HTR-8/SVneo (cell line): ENCODE results near the gene PHLDB2.

Source experiments
- DNase-seq: peaks from one replicate; pipeline ENCODE4 v3.0.0; 2011; ENCODE audit warnings: low spot score, mixed read lengths; ENCODE audit not compliant: insufficient read length
- FAIRE-seq: peaks from 2 replicates; lab custom pipeline; 2011; peaks lifted over from hg19 to GRCh38; lab: Jason Lieb, UNC

The PHLDB2 gene

DNA sequence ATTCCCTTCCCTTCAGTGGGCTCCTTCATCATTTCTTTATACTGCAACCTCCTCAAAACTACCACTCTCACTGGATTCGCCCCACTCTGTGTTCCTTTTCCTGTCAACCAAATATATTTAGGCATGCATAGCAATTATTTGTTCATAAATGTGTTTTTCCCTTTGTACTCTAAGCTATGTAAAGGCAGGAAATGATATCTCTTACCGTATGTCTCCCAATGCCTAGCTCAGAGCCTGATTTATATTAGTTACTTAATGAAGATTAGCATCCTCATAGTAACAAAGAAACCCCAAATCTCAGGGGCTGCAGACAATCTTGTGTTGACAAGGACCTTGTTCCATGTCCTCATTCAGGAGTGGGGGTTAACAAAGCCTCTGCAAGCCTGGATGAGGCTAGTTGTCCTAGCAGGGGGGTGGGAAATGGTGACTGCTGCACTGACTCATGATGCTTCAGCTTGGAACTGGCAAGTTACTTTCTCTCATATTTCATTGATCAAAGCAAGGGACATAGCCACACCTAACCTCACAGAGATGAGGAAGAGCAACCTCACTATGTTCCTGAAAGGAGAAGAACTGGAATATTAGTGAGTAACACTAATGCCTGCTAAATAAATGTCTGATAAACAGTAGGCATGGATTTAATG, 15.2 kb downstream of the PHLDB2 start:
- DNase-seq: no peak
- peak; percentile 4 for FAIRE-seq

DNA sequence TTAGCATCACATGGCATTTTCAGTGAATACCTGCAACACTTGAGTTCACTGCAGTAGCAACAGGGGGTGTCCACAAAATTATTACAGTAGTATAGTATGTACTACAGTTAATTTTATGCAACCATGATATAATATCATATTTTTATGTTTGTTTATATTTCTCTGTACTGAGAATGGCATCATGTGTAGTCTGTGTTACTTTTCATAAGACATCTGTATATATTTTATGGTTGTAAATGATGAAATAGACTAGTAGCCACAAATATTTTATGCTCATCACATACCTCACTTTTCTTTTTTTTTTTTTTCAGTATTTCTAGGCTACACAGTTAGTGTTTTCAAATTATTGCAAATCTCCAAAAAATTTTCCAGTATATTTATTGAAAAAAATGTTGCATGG, 22.4 kb downstream of the PHLDB2 start:
- DNase-seq: no peak
- FAIRE-seq: no peak

DNA sequence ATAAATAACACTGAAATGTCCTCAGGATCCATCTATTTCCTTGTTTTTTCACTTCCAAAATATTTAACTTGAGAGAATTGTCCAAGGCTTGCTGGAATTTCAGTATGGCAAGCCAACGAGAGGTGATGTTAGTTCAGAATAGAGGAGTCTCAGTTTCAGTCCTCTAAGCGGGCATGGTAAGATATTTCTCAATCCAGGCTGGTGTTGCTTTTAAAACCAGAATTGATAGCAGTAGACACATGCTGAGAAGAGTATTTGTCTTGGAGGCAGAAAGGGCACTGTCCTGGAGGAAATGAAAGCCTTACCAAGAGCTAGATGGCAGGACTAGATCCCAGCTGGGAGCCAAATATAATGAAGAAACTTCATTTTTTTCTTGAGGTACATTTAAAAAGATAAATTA, 23.1 kb downstream of the PHLDB2 start:
- FAIRE-seq: no peak
- DNase-seq: no peak

DNA sequence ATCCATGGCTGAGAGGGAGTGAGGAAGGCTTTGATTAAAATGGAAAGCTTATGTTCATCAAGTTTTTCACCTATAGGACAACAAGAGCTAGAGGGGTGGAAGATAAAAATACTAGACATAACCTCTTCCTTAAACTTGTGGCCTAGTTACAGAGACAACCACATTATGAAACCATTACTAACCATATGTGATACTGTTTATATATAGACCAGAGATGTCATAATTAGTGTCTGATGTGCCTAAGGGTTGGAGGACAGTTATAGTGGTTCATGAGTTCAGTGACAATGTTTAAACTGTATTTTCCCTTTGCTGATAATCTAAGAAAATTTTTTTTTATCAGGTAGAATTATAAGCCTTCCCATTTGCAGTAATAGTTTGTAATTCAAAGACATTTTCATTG, 23.7 kb downstream of the PHLDB2 start:
- no peak for DNase-seq
- FAIRE-seq: no peak

DNA sequence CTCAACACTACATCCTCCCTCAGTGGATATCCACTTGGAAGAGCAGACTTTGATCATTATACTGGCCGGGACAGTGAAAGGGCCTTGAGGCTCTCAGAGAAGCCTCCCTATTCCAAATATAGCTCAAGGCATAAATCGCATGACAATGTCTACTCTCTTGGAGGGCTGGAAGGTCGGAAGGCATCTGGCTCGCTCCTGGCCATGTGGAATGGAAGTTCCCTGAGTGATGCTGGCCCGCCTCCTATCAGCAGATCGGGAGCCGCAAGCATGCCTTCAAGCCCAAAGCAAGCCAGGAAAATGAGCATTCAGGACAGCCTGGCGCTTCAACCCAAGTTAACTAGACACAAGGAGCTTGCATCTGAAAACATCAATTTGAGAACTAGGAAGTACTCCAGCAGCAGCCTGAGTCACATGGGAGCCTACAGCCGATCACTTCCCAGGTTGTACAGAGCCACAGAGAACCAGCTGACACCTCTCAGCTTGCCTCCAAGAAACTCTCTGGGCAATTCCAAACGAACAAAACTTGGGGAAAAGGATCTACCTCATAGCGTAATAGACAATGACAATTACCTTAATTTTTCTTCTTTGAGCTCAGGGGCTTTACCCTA, 25.4 kb downstream of the PHLDB2 start:
- FAIRE-seq: no peak

DNA sequence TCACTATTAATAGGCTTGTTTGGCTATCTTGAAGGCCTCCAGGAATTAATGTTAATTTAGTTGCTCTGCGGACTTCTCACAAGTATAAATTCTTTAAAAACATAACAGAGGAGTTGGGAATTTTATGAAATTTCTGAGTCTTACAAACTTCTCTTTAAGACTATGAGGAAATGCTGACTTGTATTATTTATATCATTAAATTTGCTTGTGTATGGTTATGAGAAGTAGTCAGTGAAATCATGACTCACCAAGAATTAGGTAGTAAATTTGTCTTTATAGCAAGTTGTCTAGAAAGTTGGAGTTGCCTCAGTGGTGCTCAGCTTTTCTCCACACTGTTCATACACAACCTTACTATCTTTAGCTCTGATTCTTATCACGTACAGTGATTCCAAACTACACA, 26.5 kb downstream of the PHLDB2 start:
- DNase-seq (no peak), FAIRE-seq (no peak)

More for the DNA sequence above, 25.4 kb downstream of the PHLDB2 start:
- no peak for DNase-seq

DNA sequence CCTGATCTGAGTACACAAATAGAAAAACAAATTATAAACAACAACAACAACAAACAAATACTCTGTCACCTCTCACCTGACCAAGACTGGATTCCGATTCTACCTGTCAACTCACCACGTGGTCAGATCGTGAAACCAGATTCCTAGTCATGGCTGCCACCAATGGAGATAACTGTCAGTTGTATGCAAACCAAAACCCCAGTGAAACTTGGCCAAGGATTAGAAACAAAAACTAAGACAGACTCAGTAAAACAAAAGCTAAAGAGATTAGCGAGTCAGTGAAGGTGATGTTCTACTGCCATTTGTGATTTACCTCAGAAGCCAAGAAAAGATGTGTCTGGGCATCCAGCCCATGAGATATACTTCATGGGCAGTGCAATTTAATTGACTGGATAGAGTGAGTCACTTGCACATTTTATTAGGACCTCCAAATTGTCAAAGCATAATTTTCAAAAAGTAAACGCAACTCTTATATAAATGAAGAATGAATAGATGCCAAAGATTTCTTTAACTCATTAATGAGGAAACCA, 31.1 kb downstream of the PHLDB2 start:
- DNase-seq (no peak), FAIRE-seq (no peak)

DNA sequence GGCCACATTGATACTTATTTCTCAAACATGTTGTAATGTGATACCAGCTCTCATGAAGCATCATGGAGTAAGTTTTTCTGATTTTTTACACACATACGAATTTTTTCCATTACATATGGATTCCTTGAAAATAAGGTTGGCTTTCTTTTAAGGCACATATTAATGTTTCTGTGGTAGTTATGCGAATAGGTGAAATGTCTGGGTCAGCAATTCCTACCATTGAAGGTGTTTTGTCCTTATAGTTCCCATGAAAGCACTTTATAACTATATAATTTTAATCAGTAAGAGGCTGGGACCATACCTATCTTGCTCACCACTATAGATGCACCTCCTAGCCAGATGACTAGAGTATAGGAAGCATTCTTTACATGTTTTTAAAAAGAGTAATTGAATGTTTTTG, 33.0 kb downstream of the PHLDB2 start:
- DNase-seq (no peak), FAIRE-seq (no peak)

DNA sequence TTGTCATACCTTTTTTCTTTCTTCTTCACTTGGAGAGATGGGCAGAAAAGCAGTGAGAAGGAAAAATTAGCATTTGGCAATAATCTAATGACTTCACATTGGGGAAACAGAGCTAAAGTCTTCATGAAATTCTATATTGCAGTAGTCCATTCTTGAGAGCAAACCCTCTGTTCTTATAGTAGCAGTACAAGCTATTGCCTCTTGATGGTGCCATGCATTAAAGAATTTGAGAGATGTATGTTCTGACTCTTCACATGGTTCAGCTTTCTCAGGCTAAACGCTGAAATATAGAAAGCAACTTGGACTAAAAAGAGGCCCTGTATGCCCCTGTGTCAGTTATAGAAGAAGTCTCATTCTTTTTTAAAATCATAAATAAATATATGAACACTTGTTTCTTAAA, 36.0 kb downstream of the PHLDB2 start:
- FAIRE-seq: no peak
- peak; percentile 42 for DNase-seq

DNA sequence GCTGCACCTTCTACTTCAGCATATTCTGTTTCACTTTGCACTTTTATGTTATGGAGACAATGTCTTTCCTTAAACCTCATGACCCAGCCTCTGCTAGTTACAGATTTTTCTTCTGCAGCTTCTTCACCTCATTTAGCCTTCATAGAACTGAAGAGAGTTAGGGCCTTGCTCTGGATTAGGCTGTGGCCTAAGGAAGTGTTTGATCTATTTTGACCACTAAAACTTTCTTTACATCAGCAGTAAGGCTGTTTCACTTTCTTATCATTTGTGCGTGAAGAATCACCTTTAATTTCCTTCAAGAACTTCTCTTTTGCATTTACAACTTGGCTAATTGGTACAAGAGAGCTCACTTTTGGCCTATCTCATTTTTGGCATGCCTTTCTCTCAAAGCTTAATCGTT, 40.9 kb downstream of the PHLDB2 start:
- DNase-seq (no peak), FAIRE-seq (no peak)

DNA sequence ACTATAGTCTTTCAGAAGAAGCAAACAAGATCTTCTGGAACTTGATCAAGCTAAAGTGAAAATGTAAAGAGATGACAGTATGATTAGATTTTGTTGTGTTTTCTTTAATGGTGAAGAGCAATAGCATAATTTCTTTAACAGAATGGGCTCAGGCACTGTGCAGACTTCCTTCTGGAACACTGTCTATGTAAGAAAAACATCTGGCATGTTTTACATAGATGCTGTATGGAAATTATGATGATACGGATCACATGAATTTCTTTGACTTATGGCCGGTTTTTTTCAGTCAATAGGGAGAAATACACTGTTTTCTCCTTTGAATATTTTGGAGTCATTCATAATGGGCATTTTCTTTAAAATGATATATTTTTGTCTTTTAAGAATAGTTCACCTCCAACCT, 42.6 kb downstream of the PHLDB2 start:
- FAIRE-seq: no peak

DNA sequence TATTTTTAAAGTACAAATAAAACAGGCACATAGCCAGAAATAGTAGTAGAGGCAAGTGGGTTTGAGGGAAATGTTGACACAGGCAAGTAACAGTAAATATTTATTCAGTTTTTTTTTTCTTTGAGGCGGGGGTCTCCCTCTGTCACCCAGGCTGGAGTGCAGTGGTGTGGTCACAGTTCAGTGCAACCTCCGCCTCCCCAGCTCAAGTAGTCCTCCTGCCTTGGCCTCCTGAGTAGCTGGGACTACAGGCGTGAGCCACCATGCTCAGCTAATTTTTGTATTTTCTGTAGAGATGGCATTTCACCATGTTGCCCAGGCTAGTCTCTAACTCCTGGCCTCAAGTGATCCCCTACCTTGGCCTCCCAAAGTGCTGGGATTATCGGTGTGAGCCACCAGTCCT, 43.5 kb downstream of the PHLDB2 start:
- DNase-seq: no peak
- no peak for FAIRE-seq

More for the DNA sequence above, 42.6 kb downstream of the PHLDB2 start:
- no peak for DNase-seq

DNA sequence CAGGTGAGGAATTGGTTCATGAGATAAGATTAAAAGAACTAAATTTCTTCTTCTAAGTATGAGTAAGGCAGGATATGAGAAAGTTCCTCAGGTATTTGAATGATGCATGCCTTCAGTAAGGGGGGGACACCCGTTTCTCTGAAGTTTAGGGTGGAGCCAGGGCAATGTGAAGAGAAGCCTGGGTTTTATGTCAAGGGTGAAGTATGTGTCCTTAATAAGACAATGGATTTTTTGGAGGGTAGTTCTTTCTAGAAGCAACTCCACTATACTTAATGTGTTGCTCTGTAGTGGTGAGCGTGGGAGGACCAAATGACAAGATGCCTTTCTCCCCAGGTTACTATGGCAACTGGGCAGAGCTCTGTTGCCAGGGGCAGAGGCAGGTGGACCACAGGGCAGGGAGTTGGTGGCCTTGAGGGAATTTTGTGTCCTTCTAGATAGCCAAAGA, 44.0 kb downstream of the PHLDB2 start:
- DNase-seq (peak; percentile 64), FAIRE-seq (no peak)

DNA sequence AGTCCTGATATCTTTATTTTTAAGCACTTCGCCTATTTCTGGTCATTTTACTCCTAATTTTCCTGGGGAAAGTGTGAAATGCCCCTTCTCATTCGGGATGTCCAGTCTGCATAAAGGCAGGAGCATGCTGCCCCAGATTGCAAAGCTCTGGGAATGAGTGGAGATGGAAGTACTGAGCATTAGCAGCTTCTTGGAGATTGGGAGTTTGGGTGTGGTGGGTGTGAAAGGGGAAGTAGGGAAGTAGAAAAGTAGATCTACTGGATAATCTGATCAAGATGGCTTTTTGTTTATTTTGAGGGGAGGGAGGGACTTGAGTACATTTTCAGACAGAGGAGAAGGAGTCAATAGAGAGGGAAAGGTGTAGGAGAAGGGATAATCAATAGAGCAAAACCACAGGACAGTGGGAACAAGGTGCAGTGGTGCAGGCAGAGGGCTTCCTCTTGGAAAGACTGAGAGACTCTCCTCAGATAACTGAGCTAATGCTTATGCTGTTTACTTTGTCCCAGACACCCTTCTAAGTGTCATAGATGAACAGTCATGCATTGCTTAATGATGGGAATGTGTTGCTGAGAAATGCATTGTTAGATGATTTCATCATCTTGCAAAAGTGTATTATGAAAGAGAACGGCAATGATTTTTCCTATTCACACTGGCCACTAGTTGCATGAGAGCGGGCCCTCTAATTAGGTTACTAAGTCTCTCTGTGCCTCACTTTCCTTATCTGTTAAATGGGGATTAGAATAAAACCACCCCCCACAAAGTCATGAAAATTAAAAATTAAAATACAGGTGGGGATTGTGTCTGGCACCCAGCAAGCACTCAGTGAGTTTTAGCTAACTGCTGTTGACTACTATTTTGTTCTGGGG, 45.5 kb downstream of the PHLDB2 start:
- DNase-seq (peak; percentile 51), FAIRE-seq (peak; percentile 74)

DNA sequence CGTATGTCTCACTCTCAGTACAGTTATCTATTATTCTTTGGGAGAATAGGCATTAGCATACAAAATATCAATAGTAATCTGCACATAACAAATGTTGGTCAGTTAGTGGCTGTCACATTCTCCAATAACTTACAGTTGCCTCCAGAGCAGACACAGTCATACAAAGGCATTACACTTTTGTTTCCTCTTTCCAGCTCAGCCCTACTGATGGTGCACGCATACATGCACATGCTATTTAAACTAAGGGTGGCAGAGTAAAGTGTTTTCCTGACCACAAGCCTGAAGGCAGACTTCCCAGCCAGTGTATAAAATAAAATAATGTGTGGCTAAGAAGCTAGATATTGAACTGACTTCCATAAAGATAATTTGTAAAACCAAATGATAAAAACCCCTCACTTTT, 47.6 kb downstream of the PHLDB2 start:
- FAIRE-seq (no peak), DNase-seq (no peak)

DNA sequence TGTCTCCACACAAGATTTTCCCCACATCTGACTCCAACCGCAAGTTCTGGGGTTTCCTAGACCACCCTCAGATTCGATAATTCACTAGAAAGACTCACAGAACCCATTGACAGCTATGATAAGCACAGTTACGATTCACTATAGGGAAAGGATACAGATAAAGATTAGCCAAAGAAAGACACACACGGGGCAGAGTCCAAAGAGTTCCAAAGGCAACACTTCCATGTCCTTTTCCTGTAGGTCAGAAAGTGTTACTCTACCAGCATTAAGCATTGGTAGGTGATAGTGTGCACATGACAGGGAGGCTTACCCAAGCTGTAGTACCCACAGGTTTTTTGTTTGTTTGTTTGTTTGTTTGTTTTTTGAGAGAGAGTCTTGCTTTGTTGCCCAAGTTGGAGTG, 48.1 kb downstream of the PHLDB2 start:
- DNase-seq (no peak), FAIRE-seq (no peak)

DNA sequence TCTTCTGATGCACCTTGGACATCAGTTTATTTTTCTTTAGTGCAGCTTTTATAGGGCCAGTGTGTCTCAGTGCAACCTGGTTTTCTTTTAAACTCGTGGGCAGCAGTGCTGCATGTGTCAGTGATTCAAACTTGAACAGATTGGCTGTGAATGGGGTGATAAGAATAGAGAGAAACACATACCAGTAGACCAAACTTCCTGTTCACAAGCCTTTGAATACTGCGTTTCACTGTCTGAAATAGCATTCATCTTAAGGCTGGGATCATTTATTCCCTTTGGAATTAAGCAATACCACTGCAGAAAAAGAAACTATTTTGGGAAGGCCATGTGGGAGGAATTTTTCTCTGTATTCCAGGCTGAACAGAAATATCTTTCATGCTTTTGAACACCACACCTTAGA, 51.7 kb downstream of the PHLDB2 start:
- FAIRE-seq: no peak
- no peak for DNase-seq

DNA sequence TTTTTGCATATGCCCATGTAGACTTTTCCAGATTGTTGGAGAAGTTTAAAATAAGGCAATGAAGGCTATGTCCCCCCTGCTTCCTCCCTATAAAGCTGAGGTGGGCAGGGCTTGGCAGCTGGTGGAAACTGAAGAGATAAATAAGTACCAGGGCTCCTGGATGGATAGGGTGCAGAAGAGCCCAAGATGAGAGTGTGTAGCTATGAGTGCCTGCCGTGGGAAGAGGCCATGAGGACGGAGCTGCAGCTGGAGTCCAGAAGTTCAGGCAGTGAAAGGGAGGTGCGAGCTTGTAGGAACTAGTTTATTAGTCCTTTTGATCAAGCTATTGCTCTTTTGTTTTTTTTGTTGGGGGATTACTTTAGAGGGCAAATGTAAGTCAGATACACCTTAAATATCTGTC, 52.4 kb downstream of the PHLDB2 start:
- no peak for FAIRE-seq
- DNase-seq: no peak

DNA sequence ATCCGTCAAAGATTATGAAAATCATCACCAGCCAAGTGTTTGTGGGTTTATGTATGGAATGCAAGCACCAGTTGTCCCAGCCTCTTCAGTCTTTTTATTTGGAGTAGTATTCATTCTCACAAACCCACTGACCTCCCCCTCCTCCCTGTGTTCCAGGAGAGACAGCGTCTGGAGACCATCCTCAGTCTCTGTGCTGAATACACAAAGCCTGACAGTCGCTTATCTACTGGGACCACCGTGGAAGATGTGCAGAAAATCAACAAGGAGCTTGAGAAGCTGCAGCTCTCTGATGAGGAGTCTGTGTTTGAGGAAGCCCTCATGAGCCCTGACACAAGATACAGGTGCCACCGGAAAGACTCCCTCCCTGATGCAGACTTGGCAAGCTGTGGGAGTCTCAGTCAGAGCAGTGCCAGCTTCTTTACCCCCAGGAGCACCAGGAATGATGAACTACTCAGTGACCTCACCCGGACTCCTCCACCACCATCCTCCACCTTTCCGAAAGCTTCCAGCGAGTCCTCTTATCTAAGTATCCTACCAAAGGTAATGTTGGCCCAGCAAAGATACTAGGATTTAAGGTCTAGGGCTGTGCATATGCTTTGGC, 54.2 kb downstream of the PHLDB2 start:
- FAIRE-seq: no peak
- DNase-seq: no peak

DNA sequence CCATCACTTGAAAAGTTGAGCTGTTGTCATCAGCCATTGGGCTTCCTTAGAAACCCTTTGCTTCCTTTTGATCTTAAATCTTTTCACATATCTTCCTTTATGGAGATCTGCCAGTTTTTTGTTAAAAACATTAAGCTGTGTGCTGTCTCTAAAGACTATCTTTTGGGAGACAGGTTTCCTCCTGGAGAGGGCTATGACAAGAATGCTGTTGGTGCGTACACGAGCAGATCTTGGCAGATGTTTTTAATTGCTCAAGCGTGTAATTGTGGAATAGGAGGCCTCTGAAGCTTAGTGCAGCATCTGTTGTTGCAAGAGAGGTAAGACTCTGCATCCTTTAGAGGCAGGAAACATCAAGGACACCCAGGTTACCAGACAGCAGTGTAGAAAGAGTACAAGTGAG, 56.8 kb downstream of the PHLDB2 start:
- no peak for DNase-seq
- peak; percentile 62 for FAIRE-seq

DNA sequence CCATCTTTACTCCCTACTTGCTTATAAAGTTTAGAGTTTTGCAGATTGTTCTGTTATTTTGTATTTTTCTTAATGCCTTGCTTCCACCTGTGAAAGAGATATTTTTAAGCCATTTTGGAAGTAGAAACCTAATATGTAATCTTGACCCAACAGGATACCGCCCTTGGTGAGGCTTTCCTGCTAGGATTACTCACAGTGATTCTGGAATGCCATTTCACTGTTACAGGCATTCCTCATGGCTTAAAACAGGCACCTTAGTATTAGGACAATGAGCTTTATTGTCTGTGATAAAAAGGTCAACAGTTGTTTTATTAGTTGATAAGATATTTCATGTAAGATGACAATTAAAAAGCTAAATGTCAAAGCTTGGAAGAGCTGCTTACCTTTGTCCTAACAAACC, 58.2 kb downstream of the PHLDB2 start:
- DNase-seq (peak; percentile 29), FAIRE-seq (peak; percentile 63)
